Measurements from ENCODE around the gene PCDHA1.

The PCDHA1 gene

DNA sequence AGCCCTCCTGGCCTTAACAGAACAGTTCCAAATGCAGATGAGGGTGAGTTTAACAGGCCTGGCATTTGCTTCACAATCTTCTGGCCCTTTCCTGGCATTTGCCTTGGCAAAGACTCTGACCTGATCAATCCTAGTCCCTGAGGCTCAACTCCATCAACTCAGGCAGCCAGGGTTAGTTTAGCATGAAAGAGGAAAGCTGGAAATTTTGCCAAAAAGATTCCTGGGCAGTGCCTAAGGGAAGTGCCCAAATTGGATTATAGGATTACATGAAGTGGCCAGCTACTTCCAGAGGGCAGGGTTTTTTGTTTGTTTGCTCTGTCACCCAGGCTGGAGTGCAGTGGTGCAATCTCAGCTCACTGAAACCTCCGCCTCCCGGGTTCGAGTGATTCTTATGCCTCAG is 217.1 kb downstream of the PCDHA1 start:
- Histone ChIP-seq H3K27ac (ENCODE audit: extremely low read depth, low read depth, low read length) (no peak overlapping the region), H3K4me1 (ENCODE audit: control insufficient read depth, insufficient read depth, low read length) (peaks cover 24% of the 10 kb centered on the region), H3K9me3 (ENCODE audit: control insufficient read depth, insufficient read depth, low read depth, low read length) (no peaks in the 10 kb centered on the region), H3K4me3 (ENCODE audit: low read depth, low read length) (no peak overlapping the region), H3K36me3 (ENCODE audit: control insufficient read depth in 2 of 2, insufficient read depth in 1 of 2, low read length in 2 of 2) (no peaks in the 10 kb centered on the region)
- POLR2A ChIA-PET = no interaction called here
- TF ChIP-seq ZNF558 (tag by site-specific recombination; IDR thresholded peaks at IDR 0.05) (no peak), ZFP37 (tag by site-specific recombination; IDR thresholded peaks at IDR 0.05) (no peak), ZNF660 (tag by site-specific recombination; IDR thresholded peaks at IDR 0.05) (no peak), ZNF571 (tag by site-specific recombination; IDR thresholded peaks at IDR 0.05) (no peak), ZNF501 (tag by site-specific recombination; IDR thresholded peaks at IDR 0.05) (no peak), ZNF654 (tag by site-specific recombination; IDR thresholded peaks at IDR 0.05; ENCODE audit: low read depth) (no peak), ZNF677 (tag by site-specific recombination; IDR thresholded peaks at IDR 0.05) (no peak), ZNF366 (tag by site-specific recombination; conservative IDR thresholded peaks at IDR 0.05) (no peak), ZNF138 (tag by site-specific recombination; IDR thresholded peaks at IDR 0.05; ENCODE audit: borderline replicate concordance) (no peak), BCL11B (tag by site-specific recombination; IDR thresholded peaks at IDR 0.05; ENCODE audit: low read depth) (no peak), ZFP3 (tag by site-specific recombination; IDR thresholded peaks at IDR 0.05; ENCODE audit: low read depth) (no peak)
- TF ChIP-seq, protein P1, sequence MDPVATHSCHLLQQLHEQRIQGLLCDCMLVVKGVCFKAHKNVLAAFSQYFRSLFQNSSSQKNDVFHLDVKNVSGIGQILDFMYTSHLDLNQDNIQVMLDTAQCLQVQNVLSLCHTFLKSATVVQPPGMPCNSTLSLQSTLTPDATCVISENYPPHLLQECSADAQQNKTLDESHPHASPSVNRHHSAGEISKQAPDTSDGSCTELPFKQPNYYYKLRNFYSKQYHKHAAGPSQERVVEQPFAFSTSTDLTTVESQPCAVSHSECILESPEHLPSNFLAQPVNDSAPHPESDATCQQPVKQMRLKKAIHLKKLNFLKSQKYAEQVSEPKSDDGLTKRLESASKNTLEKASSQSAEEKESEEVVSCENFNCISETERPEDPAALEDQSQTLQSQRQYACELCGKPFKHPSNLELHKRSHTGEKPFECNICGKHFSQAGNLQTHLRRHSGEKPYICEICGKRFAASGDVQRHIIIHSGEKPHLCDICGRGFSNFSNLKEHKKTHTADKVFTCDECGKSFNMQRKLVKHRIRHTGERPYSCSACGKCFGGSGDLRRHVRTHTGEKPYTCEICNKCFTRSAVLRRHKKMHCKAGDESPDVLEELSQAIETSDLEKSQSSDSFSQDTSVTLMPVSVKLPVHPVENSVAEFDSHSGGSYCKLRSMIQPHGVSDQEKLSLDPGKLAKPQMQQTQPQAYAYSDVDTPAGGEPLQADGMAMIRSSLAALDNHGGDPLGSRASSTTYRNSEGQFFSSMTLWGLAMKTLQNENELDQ (tag by site-specific recombination; IDR thresholded peaks at IDR 0.05; ENCODE audit: low read depth) = no peak
- TF ChIP-seq, protein P2, sequence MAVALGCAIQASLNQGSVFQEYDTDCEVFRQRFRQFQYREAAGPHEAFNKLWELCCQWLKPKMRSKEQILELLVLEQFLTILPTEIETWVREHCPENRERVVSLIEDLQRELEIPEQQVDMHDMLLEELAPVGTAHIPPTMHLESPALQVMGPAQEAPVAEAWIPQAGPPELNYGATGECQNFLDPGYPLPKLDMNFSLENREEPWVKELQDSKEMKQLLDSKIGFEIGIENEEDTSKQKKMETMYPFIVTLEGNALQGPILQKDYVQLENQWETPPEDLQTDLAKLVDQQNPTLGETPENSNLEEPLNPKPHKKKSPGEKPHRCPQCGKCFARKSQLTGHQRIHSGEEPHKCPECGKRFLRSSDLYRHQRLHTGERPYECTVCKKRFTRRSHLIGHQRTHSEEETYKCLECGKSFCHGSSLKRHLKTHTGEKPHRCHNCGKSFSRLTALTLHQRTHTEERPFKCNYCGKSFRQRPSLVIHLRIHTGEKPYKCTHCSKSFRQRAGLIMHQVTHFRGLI (tag by site-specific recombination; IDR thresholded peaks at IDR 0.05) = no peak
- TF ChIP-seq, protein P3, sequence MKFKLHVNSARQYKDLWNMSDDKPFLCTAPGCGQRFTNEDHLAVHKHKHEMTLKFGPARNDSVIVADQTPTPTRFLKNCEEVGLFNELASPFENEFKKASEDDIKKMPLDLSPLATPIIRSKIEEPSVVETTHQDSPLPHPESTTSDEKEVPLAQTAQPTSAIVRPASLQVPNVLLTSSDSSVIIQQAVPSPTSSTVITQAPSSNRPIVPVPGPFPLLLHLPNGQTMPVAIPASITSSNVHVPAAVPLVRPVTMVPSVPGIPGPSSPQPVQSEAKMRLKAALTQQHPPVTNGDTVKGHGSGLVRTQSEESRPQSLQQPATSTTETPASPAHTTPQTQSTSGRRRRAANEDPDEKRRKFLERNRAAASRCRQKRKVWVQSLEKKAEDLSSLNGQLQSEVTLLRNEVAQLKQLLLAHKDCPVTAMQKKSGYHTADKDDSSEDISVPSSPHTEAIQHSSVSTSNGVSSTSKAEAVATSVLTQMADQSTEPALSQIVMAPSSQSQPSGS (tag by site-specific recombination; IDR thresholded peaks at IDR 0.05; ENCODE audit: low read depth) = no peak
- TF ChIP-seq, protein P4, sequence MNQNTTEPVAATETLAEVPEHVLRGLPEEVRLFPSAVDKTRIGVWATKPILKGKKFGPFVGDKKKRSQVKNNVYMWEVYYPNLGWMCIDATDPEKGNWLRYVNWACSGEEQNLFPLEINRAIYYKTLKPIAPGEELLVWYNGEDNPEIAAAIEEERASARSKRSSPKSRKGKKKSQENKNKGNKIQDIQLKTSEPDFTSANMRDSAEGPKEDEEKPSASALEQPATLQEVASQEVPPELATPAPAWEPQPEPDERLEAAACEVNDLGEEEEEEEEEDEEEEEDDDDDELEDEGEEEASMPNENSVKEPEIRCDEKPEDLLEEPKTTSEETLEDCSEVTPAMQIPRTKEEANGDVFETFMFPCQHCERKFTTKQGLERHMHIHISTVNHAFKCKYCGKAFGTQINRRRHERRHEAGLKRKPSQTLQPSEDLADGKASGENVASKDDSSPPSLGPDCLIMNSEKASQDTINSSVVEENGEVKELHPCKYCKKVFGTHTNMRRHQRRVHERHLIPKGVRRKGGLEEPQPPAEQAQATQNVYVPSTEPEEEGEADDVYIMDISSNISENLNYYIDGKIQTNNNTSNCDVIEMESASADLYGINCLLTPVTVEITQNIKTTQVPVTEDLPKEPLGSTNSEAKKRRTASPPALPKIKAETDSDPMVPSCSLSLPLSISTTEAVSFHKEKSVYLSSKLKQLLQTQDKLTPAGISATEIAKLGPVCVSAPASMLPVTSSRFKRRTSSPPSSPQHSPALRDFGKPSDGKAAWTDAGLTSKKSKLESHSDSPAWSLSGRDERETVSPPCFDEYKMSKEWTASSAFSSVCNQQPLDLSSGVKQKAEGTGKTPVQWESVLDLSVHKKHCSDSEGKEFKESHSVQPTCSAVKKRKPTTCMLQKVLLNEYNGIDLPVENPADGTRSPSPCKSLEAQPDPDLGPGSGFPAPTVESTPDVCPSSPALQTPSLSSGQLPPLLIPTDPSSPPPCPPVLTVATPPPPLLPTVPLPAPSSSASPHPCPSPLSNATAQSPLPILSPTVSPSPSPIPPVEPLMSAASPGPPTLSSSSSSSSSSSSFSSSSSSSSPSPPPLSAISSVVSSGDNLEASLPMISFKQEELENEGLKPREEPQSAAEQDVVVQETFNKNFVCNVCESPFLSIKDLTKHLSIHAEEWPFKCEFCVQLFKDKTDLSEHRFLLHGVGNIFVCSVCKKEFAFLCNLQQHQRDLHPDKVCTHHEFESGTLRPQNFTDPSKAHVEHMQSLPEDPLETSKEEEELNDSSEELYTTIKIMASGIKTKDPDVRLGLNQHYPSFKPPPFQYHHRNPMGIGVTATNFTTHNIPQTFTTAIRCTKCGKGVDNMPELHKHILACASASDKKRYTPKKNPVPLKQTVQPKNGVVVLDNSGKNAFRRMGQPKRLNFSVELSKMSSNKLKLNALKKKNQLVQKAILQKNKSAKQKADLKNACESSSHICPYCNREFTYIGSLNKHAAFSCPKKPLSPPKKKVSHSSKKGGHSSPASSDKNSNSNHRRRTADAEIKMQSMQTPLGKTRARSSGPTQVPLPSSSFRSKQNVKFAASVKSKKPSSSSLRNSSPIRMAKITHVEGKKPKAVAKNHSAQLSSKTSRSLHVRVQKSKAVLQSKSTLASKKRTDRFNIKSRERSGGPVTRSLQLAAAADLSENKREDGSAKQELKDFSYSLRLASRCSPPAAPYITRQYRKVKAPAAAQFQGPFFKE (tag by site-specific recombination; IDR thresholded peaks at IDR 0.05; ENCODE audit: borderline replicate concordance) = no peak
- TF ChIP-seq, protein P5, sequence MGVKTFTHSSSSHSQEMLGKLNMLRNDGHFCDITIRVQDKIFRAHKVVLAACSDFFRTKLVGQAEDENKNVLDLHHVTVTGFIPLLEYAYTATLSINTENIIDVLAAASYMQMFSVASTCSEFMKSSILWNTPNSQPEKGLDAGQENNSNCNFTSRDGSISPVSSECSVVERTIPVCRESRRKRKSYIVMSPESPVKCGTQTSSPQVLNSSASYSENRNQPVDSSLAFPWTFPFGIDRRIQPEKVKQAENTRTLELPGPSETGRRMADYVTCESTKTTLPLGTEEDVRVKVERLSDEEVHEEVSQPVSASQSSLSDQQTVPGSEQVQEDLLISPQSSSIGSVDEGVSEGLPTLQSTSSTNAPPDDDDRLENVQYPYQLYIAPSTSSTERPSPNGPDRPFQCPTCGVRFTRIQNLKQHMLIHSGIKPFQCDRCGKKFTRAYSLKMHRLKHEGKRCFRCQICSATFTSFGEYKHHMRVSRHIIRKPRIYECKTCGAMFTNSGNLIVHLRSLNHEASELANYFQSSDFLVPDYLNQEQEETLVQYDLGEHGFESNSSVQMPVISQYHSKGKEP (tag by site-specific recombination; IDR thresholded peaks at IDR 0.05) = no peak
- CTCF ChIA-PET = interaction anchor here (0.7 to 1.4 kb wide), 2 partner anchors 15 to 121 kb away, joined by 3 to 5 read pairs; partner anchors contain the start of gene PCDHA13
